ENCODE results near the gene GUCD1. TPM values are rescaled to one million over a fixed set of nuclear protein-coding genes. Genes with fewer than 3 reads are reported as not detected.

GUCD1 gene
- total RNA-seq, 1 experiment from 2014 or later: 87.4 TPM

- H3K23ac ChIP-seq (ENCODE audit: insufficient read length, low read depth, low read length): no peak overlapping the region
- H3K27ac Mint-ChIP-seq: peak overlapping the region; percentile 63 to 78 (median 71); a peak in 5 of 7 replicates
- no peak for DNase-seq
- no peak overlapping the region for H3K56ac ChIP-seq (ENCODE audit: insufficient read length, low read depth, low read length)
- no peak overlapping the region for H3K9ac ChIP-seq (ENCODE audit: extremely low read depth, insufficient read length, low read length)
- H3K27me3 ChIP-seq (ENCODE audit: insufficient read depth, low read length): no peaks in the 10 kb centered on the region
- H2BK120ac ChIP-seq (ENCODE audit: low read depth, low read length, poor library complexity, severe bottlenecking): no peak overlapping the region
- H2AK5ac ChIP-seq (ENCODE audit: insufficient read length, low read length): no peak overlapping the region
- H2BK12ac ChIP-seq (ENCODE audit: insufficient read length, low read depth, low read length): no peak overlapping the region
- H3K79me1 ChIP-seq (ENCODE audit: insufficient read depth, low read depth, low read length, poor library complexity, severe bottlenecking): peaks cover 7% of the 10 kb centered on the region
- H3T11ph ChIP-seq (ENCODE audit: low read length): no peak overlapping the region
- H3K4me3 Mint-ChIP-seq: no peak overlapping the region
- no peak overlapping the region for H3K18ac ChIP-seq (ENCODE audit: insufficient read length, low read depth, low read length)
- peaks cover 10 to 38% (median 35%) of the 10 kb centered on the region in 3 experiments for H3K36me3 Mint-ChIP-seq (ENCODE audit: insufficient read depth in 1 of 3, low read depth in 3 of 3)
- H3K4ac ChIP-seq (ENCODE audit: low read depth, low read length): no peak overlapping the region
- H2BK15ac ChIP-seq (ENCODE audit: low read depth, low read length): no peak overlapping the region
- H3K9me3 ChIP-seq (ENCODE audit: control insufficient read depth, low read depth, low read length): no peaks in the 10 kb centered on the region
- H2BK20ac ChIP-seq (ENCODE audit: low read depth, low read length, poor library complexity, severe bottlenecking): no peak overlapping the region
- peaks cover 20 to 21% of the 10 kb centered on the region in 2 experiments for H3K4me1 Mint-ChIP-seq
- TF ChIP-seq CTCF (conservative IDR thresholded peaks at IDR 0.05): no peak
- H4K20me1 ChIP-seq (ENCODE audit: control insufficient read depth, insufficient read depth, insufficient read length): no peaks in the 10 kb centered on the region
- H3K4me2 ChIP-seq (ENCODE audit: insufficient read depth, insufficient read length, low read length): no peak overlapping the region
- peaks cover 13% of the 10 kb centered on the region; the same call in 1 of the 2 replicates for H3K79me2 ChIP-seq (ENCODE audit: insufficient read depth, low read length)
- whole genome bisulfite sequencing (ENCODE audit: extremely low coverage, insufficient read length, low lambda C conversion rate): no CpG with 5 or more reads among the region's 6 CpGs
- no peaks in the 10 kb centered on the region for H3K27me3 Mint-ChIP-seq (ENCODE audit: low read depth)
- no peak overlapping the region for H3K14ac ChIP-seq (ENCODE audit: insufficient read depth, low read length)
- no peak overlapping the region for H2BK5ac ChIP-seq (ENCODE audit: insufficient read length, low read length)
- no peaks in the 10 kb centered on the region; the same call in 1 of the 2 replicates for H3K4me1 ChIP-seq (ENCODE audit: insufficient read depth, low read length)
- H3K23me2 ChIP-seq (ENCODE audit: insufficient read length, low read depth, low read length, poor library complexity, severe bottlenecking): peaks cover 10% of the 10 kb centered on the region
- no peaks in the 10 kb centered on the region; a peak in 2 of 5 replicates for H3K9me3 Mint-ChIP-seq
- no peak overlapping the region for H3K27ac ChIP-seq (ENCODE audit: insufficient read length, low read depth, low read length)
- H4K91ac ChIP-seq (ENCODE audit: insufficient read length, low read depth, low read length): no peak overlapping the region
- H2AFZ ChIP-seq (ENCODE audit: low read length): no peak overlapping the region
- no peak overlapping the region for H4K8ac ChIP-seq (replicated peaks; ENCODE audit: insufficient read length, low read depth, low read length)
- H4K5ac ChIP-seq (ENCODE audit: insufficient read length, low read depth, low read length): no peak overlapping the region
These were observed 4.0 kb downstream of the GUCD1 start for GRCh38 chr22:24550902-24551435.
